Central memory CD8-positive, alpha-beta T cell (primary cell): ENCODE data around the gene CLDND2.
"Not testable (repeated sequence)": the region's sequence is repeated elsewhere in the genome, so short reads cannot be mapped to it uniquely, and the experiment has no call there.

Experiments
- ATAC-seq: fragments of 150-1000 bp; cut with Tn5 transposase; replicated peaks from 2 replicates; pipeline ENCODE4 v1.10.0; 2022; ENCODE audit warnings: mild to moderate bottlenecking, moderate FRiP score, moderate number of reproducible peaks; ENCODE audit not compliant: poor library complexity, severe bottlenecking; ENCODE audit errors: extremely low read depth
- DNase-seq, 2 donors: peaks; one replicate each; pipeline ENCODE4 v3.0.0; 2021; ENCODE audit warnings: low spot score in 2 of 2
- H3K27ac Mint-ChIP-seq: one replicate; pipeline ENCODE4 v1.8.0; 2022; ENCODE audit warnings: low read depth, mild to moderate bottlenecking, moderate library complexity, mixed read lengths
- H3K27me3 Mint-ChIP-seq: one replicate; pipeline ENCODE4 v1.8.0; 2022; ENCODE audit warnings: mixed read lengths
- H3K36me3 Mint-ChIP-seq: one replicate; pipeline ENCODE4 v1.8.0; 2022; ENCODE audit warnings: mild to moderate bottlenecking, moderate library complexity, mixed read lengths; ENCODE audit not compliant: insufficient read depth
- H3K4me1 Mint-ChIP-seq: one replicate; pipeline ENCODE4 v1.8.0; 2022; ENCODE audit warnings: mixed read lengths
- H3K4me3 Mint-ChIP-seq: one replicate; pipeline ENCODE4 v1.8.0; 2022; ENCODE audit warnings: mild to moderate bottlenecking, moderate library complexity, mixed read lengths
- H3K9me3 Mint-ChIP-seq: one replicate; pipeline ENCODE4 v1.8.0; 2022; ENCODE audit warnings: mixed read lengths

Gene CLDND2

DNA sequence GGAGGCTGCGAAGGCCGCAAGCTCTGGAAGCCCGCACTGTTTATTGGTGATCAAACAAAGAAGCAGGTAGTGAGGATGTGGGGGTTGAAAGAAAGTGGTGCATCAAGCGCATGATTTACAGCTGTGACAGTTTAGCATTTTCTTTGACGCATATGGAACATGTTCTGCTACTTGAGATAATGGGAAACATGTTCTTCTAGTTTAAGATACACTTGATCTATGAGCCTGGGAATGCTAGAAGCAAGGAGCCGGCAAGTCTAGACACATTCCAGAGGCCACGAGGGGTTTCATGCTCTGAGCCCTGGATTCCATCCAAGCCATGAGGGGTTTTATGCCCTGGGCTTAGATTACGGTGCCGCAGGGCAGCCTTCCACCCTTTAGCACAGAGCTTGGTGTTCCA, 28.6 kb upstream of the CLDND2 start:
- not testable (repeated sequence) for H3K4me3 Mint-ChIP-seq, H3K27ac Mint-ChIP-seq, H3K36me3 Mint-ChIP-seq, ATAC-seq, DNase-seq, H3K27me3 Mint-ChIP-seq, H3K9me3 Mint-ChIP-seq
- H3K4me1 Mint-ChIP-seq = peaks cover 24% of the 10 kb centered on the region

DNA sequence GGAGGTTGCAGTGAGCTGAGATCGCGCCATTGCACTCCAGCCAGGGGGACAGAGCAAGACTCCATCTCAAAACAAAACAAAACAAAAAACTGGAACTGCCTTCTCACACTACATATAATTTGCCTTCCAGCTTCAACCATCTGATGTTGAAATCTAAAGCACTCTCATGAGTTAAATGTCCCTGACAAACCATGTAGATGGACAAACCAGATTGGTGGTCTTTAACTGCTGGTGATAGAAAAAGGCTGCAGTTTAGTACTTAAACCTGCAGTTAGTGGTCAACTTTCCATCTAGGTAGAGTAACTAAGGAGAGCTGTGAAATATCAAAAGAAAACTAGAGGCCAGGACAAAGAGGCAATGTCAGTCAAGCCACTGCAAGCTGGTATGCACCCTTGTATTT, 27.4 kb upstream of the CLDND2 start:
- DNase-seq = no peak
- H3K4me3 Mint-ChIP-seq = no peak overlapping the region
- H3K4me1 Mint-ChIP-seq = peaks cover 28% of the 10 kb centered on the region
- peaks cover 3% of the 10 kb centered on the region for H3K36me3 Mint-ChIP-seq
- ATAC-seq = no peak
- no peaks in the 10 kb centered on the region for H3K27me3 Mint-ChIP-seq
- no peaks in the 10 kb centered on the region for H3K9me3 Mint-ChIP-seq
- peak overlapping the region; percentile 98 for H3K27ac Mint-ChIP-seq

DNA sequence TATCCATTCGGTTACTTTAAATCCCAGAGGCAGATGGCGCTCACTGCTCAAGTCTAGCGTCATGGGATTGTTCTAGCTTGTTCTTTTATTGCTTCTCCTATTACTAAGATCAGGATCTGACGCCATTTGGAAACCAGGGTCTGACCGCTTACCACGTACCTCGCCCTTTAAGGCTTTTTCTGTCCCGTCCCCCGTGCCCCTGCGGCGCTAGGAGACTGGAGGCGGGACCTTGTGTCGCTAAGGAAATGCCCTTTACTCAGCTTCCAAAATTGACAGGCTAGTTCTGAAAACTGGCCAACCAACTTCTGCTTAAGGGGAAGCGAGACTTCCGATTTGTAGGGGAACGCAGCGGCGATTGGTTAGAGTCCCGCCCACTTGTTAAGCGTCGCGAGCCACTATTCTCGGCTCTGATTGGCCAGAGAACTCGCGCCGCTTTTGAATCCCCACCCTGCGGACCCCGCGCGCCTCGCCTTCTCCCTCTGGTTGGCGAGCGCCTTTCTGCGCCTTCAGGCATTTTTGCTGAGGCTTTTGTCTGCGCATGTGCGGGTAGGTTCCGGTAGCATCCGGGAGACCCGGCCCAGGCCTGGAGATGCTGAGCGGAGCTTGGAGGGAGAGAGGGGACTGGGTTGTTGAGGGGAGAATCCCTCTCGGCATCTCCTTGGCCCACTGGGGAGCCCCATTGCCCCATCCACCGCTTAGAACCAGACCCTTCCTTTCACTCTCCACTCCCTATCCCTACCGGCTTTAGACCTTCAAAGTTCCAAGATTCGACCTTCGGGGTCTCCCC, 25.4 kb upstream of the CLDND2 start:
- Mint-ChIP-seq H3K4me3 (peak overlapping the region; percentile 80), H3K36me3 (peaks cover 7% of the 10 kb centered on the region), H3K9me3 (no peaks in the 10 kb centered on the region), H3K4me1 (peaks cover 45% of the 10 kb centered on the region), H3K27me3 (no peaks in the 10 kb centered on the region), H3K27ac (peak overlapping the region; percentile 98)
- ATAC-seq = peak; percentile 76
- DNase-seq = peak; percentile 69 to 86

DNA sequence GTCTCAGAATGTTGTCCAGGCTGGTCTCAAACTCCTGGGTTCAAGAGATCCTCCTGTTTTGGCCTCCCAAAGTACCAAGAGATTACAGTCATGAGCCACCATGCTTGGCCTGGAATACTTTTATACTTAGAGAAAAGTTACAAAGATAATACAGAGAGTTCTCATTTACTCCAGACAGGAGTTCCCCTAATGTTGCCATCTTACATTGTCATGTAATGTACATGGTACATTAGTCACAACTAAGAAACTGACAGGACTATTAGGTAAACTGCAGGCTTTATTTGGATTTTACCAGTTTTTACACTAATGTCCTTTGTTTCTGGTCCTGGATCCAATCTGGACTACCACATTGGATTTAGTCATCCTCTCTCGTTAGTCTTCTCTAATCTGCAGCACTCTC, 23.9 kb upstream of the CLDND2 start:
- H3K36me3 Mint-ChIP-seq = peaks cover 7% of the 10 kb centered on the region
- peak overlapping the region; percentile 32 for H3K4me3 Mint-ChIP-seq

DNA sequence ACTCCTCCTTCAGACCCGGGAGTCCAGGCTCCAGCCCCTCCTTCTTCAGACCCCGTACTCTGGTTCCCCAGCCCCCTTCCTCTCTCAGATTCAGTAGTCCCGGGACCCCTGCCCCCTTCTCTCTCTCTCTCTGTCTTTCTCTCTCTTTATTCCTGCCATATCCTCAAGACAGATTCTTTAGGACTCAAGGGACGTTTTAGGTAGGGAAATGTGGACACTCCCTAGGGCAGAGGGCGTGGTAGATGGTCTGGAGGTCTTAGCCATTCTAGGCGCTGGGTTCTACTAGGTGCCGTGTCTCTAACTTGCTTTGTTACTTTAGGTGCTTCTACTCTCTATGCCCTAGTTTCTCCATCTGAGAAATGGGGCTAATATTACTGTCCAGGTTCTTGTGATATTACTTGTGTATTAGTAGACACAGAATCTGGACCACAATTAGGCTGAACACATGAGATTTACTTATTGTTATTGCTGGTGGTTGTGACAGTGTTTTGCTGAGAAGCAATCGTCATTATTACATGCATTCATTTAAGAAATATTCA, 22.3 kb upstream of the CLDND2 start:
- Mint-ChIP-seq H3K4me1 (peaks cover 61% of the 10 kb centered on the region), H3K4me3 (peak overlapping the region; percentile 64), H3K36me3 (peaks cover 9% of the 10 kb centered on the region), H3K9me3 (no peaks in the 10 kb centered on the region), H3K27me3 (no peaks in the 10 kb centered on the region), H3K27ac (peak overlapping the region; percentile 91)
- no peak for ATAC-seq
- no peak for DNase-seq

More for the DNA sequence above, 23.9 kb upstream of the CLDND2 start:
- Mint-ChIP-seq H3K4me1 (peaks cover 50% of the 10 kb centered on the region), H3K27me3 (no peaks in the 10 kb centered on the region), H3K9me3 (no peaks in the 10 kb centered on the region), H3K27ac (no peak overlapping the region)
- ATAC-seq (no peak), DNase-seq (no peak)

DNA sequence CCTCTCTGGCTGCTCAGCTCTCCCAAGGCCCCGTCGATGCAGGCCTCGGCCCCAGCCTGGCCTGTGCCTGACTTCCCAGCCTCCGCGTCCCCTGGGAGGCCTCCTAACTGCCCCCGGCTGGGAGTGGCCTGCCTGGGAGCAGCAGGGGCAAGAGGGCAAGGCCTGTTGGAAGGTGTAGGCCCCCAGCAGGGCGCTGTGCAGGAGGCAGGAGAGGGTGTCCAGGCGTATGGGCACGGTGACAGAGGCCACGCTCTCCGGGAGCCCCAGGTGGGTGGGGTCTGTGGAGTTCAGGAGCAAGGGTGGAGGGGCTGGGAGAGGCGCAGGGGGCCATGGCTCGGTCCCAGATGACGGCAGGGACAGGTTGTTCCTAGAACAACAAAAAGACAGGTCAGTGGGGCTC, 20.3 kb upstream of the CLDND2 start:
- no peaks in the 10 kb centered on the region for H3K9me3 Mint-ChIP-seq
- ATAC-seq = no peak
- peaks cover 48% of the 10 kb centered on the region for H3K4me1 Mint-ChIP-seq

DNA sequence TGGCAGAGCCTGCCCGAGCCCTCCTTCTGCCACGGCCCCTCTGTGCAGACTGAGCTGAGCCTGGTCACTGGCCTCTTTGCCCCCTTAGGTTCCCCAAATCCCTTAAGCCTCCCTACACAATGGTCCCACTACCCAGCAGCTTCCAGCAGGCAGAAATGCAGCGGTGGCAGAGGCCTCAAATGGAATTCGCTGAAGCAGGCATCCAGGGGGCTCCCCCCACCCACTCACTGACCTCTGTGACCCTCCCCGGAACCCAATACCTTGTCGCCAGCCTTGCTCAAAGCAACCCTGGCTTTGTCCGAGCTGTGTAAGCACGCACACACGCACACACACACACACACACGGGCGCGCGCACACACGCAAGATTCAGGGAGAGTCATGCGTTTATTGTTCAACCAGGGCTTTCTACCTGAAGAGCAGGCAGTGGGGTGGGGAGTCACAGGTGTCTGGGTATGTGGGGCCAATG, 19.2 kb upstream of the CLDND2 start, which contains the start of gene LIM2:
LIM2 (minus strand) TSS at position 51 of the 466 bp plus-strand sequence. CDS start 531 bp downstream, outside the sequence.
- Mint-ChIP-seq H3K27me3 (no peaks in the 10 kb centered on the region), H3K4me1 (peaks cover 44% of the 10 kb centered on the region), H3K27ac (peak within 1 kb of the TSS; percentile 92), H3K9me3 (no peaks in the 10 kb centered on the region), H3K36me3 (peaks cover 6% of the 10 kb centered on the region), H3K4me3 (peak within 1 kb of the TSS; percentile 90)
- ATAC-seq = no peak
- no peak for DNase-seq

More for the DNA sequence above, 20.3 kb upstream of the CLDND2 start:
- Mint-ChIP-seq H3K27me3 (no peaks in the 10 kb centered on the region), H3K36me3 (peaks cover 6% of the 10 kb centered on the region), H3K27ac (peak overlapping the region; percentile 92), H3K4me3 (peak overlapping the region; percentile 39)
- no peak for DNase-seq

DNA sequence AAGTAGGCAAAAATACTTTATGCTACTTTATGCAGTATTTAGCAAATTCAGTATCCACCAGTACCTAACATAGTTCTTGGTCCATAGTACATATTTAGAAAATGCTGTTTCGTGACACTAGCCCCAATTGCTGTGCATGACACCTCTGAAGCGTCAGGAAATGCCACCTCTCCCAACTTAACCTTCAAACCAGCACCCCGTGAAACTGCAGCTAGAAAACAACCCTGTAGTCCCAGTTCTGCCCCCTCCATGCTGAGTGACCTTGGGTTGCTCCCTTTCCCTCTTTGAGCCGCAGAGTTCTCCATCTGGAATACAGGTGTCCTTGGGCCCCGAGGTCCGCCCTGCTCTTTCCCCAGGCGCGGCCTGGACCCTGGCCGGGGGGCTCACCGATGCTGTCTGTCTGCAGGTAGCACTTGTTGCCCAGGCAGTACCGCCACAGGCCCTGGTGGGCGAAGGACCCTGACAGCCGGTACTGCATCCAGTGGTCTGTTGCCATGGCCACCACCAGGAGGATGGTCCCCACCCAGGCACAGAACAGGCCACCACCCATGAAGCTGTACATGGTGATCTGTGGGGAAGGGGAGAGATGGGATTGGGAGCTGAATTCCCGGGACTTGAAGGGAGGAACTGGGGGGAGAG, 18.2 kb upstream of the CLDND2 start:
- no peak for DNase-seq
- Mint-ChIP-seq H3K36me3 (peaks cover 6% of the 10 kb centered on the region), H3K27me3 (no peaks in the 10 kb centered on the region), H3K27ac (peak overlapping the region; percentile 92), H3K9me3 (no peaks in the 10 kb centered on the region), H3K4me3 (peak overlapping the region; percentile 90), H3K4me1 (peaks cover 44% of the 10 kb centered on the region)
- ATAC-seq = peak; percentile 97

DNA sequence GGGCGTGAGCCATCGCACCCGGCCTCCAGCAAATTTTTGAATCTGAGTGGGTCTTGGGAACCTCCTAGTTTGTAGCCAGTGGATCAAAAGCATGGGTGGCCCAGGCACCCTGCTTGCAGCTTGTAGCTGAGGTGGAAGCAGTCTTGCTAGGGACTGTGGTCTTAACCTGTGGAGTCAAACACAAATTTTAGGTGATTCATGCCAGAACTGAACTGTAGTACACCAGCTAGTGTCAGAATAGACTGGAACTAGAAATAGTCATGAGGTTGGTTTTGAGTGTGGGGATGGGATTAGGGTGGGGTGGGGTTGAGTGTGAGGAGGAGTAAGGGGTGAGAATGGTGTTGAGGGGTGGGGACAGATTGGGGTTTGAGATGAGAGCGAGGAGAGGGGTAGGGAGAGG, 13.2 kb upstream of the CLDND2 start:
- H3K4me3 Mint-ChIP-seq = no peak overlapping the region
- ATAC-seq = no peak

DNA sequence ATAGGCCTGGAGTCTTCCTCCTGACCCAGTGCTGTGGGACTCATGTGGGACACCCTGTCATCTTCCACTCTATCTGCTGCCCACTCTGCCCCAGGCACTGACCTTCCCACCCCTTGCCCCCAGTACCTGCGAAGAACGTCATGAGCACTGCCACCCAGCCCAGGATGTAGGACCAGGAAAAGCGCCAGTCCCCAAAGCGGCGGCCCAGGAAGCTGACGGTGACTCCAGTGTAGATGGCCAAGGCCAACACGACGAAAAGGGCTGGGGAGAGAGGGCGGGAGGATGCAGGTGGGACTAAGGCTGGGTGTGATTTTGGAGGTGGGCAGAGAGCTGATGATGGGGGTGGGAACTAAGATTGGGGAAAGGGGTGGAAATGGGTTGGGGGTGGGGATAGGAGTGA, 11.6 kb upstream of the CLDND2 start:
- peak overlapping the region; percentile 69 for H3K27ac Mint-ChIP-seq
- H3K27me3 Mint-ChIP-seq = no peaks in the 10 kb centered on the region
- peaks cover 3% of the 10 kb centered on the region for H3K36me3 Mint-ChIP-seq
- DNase-seq (no peak), ATAC-seq (no peak)
- H3K4me1 Mint-ChIP-seq = peaks cover 34% of the 10 kb centered on the region
- H3K9me3 Mint-ChIP-seq = no peaks in the 10 kb centered on the region
- H3K4me3 Mint-ChIP-seq = no peak overlapping the region

More for the DNA sequence above, 13.2 kb upstream of the CLDND2 start:
- peaks cover 2% of the 10 kb centered on the region for H3K36me3 Mint-ChIP-seq
- no peak for DNase-seq
- no peaks in the 10 kb centered on the region for H3K27me3 Mint-ChIP-seq
- no peaks in the 10 kb centered on the region for H3K9me3 Mint-ChIP-seq
- H3K27ac Mint-ChIP-seq = peak overlapping the region; percentile 17
- H3K4me1 Mint-ChIP-seq = peaks cover 24% of the 10 kb centered on the region

DNA sequence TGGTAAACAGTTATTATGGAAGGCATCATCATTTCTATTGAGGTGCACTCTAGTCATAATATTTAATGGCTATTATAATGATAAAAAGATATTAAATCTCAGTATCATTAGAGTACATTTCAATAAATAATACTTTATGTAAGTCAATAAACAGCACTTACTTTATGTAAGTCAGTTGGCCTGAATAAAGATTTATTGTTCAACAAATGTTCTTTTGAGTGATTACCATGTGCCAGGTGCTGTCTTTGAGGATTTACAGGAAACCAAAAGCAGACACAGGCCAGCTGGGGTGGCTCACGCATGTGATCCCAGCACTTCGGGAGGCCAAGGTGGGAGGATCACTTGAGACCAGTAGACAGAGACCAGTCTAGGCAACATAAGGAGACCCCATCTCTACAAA, 8.6 kb upstream of the CLDND2 start:
- Mint-ChIP-seq H3K9me3 (no peaks in the 10 kb centered on the region), H3K27me3 (no peaks in the 10 kb centered on the region), H3K4me1 (peaks cover 64% of the 10 kb centered on the region), H3K27ac (no peak overlapping the region), H3K4me3 (no peak overlapping the region), H3K36me3 (peaks cover 13% of the 10 kb centered on the region)
- DNase-seq (no peak), ATAC-seq (no peak)

DNA sequence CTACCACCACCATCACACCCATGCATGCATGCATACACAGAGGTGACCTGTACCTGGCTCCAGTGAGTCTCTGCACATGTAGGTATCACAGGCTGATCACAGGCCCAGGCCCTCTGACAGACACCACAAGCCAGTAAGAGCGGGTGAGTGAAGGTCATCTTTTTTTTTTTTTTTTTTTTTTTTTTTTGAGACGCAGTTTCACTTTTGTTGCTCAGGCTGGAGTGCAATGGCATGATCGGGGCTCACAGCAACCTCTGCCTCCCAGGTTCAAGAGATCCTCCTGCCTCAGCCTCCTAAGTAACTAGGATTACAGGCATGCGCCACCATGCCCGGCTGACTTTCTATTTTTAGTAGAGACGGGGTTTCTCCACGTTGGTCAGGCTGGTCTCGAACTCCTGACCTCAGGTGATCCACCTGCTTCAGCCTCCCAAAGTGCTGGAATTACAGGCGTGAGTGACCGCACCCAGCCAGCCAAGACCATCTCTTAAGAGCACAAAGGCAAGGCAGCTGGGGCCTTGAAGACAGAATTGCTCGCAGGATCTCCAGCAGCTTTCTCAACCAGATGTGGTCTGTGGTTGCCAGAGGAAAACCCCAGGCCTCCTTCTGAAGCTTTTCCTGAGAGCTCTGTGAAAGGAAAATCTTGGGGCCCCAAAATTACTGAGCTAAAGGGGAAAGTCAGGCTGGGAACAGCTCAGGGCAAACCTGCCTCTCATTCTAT, 6.9 kb upstream of the CLDND2 start:
- Mint-ChIP-seq H3K4me3 (peak overlapping the region; percentile 88), H3K27me3 (no peaks in the 10 kb centered on the region), H3K36me3 (peaks cover 20% of the 10 kb centered on the region), H3K4me1 (peaks cover 69% of the 10 kb centered on the region), H3K9me3 (no peaks in the 10 kb centered on the region), H3K27ac (peak overlapping the region; percentile 89)
- no peak for DNase-seq
- ATAC-seq = no peak
